DND-41 (cell line): Measurements from ENCODE around the gene CD69.

ENCODE experiments used
- ATAC-seq: fragments of 200-7000 bp; cut with Tn5 transposase; 3 replicates; pipeline ENCODE4 v1.9.1; 2021; ENCODE audit warnings: low read depth; ENCODE audit not compliant: insufficient read depth
- DNase-seq: peaks from one replicate; pipeline ENCODE4 v3.0.0-alpha.2; 2020
- H2AFZ ChIP-seq: 2 replicates; pipeline ENCODE4 v1.6.0; 2012; ENCODE audit warnings: low read depth, low read length
- H3K27ac ChIP-seq: 2 replicates; pipeline ENCODE4 v1.5.1; 2012; ENCODE audit warnings: low read length, inconsistent platforms
- H3K27me3 ChIP-seq: fragments of 200-600 bp; sonication (generic); 2 replicates; pipeline ENCODE4 v1.6.0; 2012; ENCODE audit warnings: low read length, mild to moderate bottlenecking, inconsistent platforms; ENCODE audit not compliant: insufficient read depth, poor library complexity
- H3K36me3 ChIP-seq: 2 replicates; pipeline ENCODE4 v1.5.1; 2012; ENCODE audit warnings: low read length, inconsistent platforms; ENCODE audit not compliant: insufficient read depth
- H3K4me1 ChIP-seq: 2 replicates; pipeline ENCODE4 v1.5.1; 2012; ENCODE audit warnings: mild to moderate bottlenecking, low read length; ENCODE audit not compliant: insufficient read depth
- H3K4me2 ChIP-seq: 2 replicates; pipeline ENCODE4 v1.6.0; 2012; ENCODE audit warnings: mild to moderate bottlenecking, moderate library complexity, low read length, inconsistent platforms; ENCODE audit not compliant: insufficient read depth
- H3K4me3 ChIP-seq, 2 experiments: fragments of 200-600 bp in 1 of 2; shearing (Covaris generic) in 1 of 2; 2 replicates each; pipeline ENCODE4 v1.5.1; 2012 to 2016; ENCODE audit warnings: inconsistent platforms in 2 of 2, low read length in 2 of 2, mild to moderate bottlenecking in 2 of 2, low read depth in 1 of 2, moderate library complexity in 1 of 2
- H3K79me2 ChIP-seq: 2 replicates; pipeline ENCODE4 v1.6.0; 2012; ENCODE audit warnings: low read length, inconsistent platforms; ENCODE audit not compliant: insufficient read depth
- H3K9ac ChIP-seq: 2 replicates; pipeline ENCODE4 v1.6.0; 2012; ENCODE audit warnings: low read depth, mild to moderate bottlenecking, inconsistent platforms, low read length, moderate library complexity
- H3K9me3 ChIP-seq: 2 replicates; pipeline ENCODE4 v1.5.1; 2012; ENCODE audit warnings: low read length, moderate library complexity, mild to moderate bottlenecking, inconsistent platforms; ENCODE audit not compliant: insufficient read depth, severe bottlenecking
- H4K20me1 ChIP-seq: 2 replicates; pipeline ENCODE4 v1.6.0; 2012; ENCODE audit warnings: low read length; ENCODE audit not compliant: insufficient read depth
- EZH2 ChIP-seq: IDR thresholded peaks from 3 replicates; pipeline ENCODE4 v1.6.1; 2012; ENCODE audit warnings: borderline replicate concordance, low read depth, mild to moderate bottlenecking, moderate library complexity, low read length, inconsistent platforms; ENCODE audit not compliant: severe bottlenecking
- TF ChIP-seq, protein P1 (sequence below): IDR thresholded peaks from 2 replicates; pipeline ENCODE4 v1.5.1; 2012; ENCODE audit warnings: borderline replicate concordance, low read length, moderate library complexity, mild to moderate bottlenecking; ENCODE audit not compliant: poor library complexity, severe bottlenecking; ENCODE audit errors: extremely low read depth

The CD69 gene

DNA sequence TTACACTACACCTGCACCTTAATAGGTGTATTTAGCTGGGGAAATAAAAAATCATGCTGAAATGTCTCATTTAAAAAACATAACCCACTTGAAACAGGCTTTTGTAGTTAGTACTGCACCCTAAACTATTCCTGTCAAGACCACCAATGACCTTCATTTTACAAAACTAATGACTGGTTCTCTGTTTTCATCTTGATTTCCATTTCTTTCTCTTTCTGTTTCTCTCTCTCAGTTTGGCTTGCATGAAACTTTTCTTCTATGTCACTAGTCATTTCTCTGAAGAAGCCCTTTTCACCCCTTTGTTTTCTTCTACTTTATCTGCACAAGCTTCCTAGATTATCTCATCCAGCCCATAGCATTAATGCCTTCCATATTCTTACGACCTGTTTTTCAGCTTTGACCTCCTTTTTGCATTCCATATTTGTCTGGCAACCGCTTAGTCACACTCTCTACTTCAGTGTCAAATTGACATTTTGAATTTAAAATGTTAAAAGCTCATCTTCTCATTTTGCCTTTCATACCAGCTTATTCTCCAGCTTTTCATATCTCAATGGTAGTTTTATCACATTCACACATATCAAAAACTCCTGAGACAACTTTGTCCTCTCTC lies 33.9 kb upstream of the CD69 start:
- H3K4me3 ChIP-seq = no peak overlapping the region
- DNase-seq = no peak
- H3K4me2 ChIP-seq = no peak overlapping the region
- no peaks in the 10 kb centered on the region for H4K20me1 ChIP-seq
- peaks cover 26% of the 10 kb centered on the region for H3K4me1 ChIP-seq
- no peak for TF ChIP-seq EZH2
- TF ChIP-seq, protein P1, sequence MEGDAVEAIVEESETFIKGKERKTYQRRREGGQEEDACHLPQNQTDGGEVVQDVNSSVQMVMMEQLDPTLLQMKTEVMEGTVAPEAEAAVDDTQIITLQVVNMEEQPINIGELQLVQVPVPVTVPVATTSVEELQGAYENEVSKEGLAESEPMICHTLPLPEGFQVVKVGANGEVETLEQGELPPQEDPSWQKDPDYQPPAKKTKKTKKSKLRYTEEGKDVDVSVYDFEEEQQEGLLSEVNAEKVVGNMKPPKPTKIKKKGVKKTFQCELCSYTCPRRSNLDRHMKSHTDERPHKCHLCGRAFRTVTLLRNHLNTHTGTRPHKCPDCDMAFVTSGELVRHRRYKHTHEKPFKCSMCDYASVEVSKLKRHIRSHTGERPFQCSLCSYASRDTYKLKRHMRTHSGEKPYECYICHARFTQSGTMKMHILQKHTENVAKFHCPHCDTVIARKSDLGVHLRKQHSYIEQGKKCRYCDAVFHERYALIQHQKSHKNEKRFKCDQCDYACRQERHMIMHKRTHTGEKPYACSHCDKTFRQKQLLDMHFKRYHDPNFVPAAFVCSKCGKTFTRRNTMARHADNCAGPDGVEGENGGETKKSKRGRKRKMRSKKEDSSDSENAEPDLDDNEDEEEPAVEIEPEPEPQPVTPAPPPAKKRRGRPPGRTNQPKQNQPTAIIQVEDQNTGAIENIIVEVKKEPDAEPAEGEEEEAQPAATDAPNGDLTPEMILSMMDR = no peak
- no peak overlapping the region for H3K9ac ChIP-seq
- no peaks in the 10 kb centered on the region for H3K79me2 ChIP-seq
- no peak overlapping the region for H3K27ac ChIP-seq
- ATAC-seq = no peak
- H3K36me3 ChIP-seq = no peaks in the 10 kb centered on the region
- H2AFZ ChIP-seq = no peak overlapping the region; the same call in 1 of the 2 replicates
- H3K9me3 ChIP-seq = no peaks in the 10 kb centered on the region
- no peaks in the 10 kb centered on the region for H3K27me3 ChIP-seq

- no peaks in the 10 kb centered on the region for H4K20me1 ChIP-seq
- no peak overlapping the region for H3K9ac ChIP-seq
- H3K27me3 ChIP-seq = no peaks in the 10 kb centered on the region
- no peaks in the 10 kb centered on the region for H3K36me3 ChIP-seq
- no peaks in the 10 kb centered on the region for H3K9me3 ChIP-seq
- ATAC-seq (no peak), DNase-seq (no peak)
- peaks cover 26% of the 10 kb centered on the region for H3K4me1 ChIP-seq
- no peak overlapping the region; the same call in 1 of the 2 replicates for H2AFZ ChIP-seq
- H3K79me2 ChIP-seq = no peaks in the 10 kb centered on the region
- H3K4me3 ChIP-seq = no peak overlapping the region
- H3K27ac ChIP-seq = no peak overlapping the region
- TF ChIP-seq, protein P1 = no peak
- no peak for TF ChIP-seq EZH2
- no peak overlapping the region for H3K4me2 ChIP-seq
Measured at GRCh38 chr12:9793779-9794395, 33.2 kb upstream of the CD69 start.

GRCh38 chr12:9792961-9793617 lies 32.4 kb upstream of the CD69 start:
- Histone ChIP-seq H3K4me3 (no peak overlapping the region), H3K27me3 (no peaks in the 10 kb centered on the region), H3K9ac (no peak overlapping the region), H3K9me3 (no peaks in the 10 kb centered on the region), H3K4me1 (peaks cover 24% of the 10 kb centered on the region), H3K79me2 (no peaks in the 10 kb centered on the region), H2AFZ (no peak overlapping the region), H3K4me2 (no peak overlapping the region), H3K27ac (no peak overlapping the region), H4K20me1 (no peaks in the 10 kb centered on the region), H3K36me3 (no peaks in the 10 kb centered on the region)
- DNase-seq = no peak
- no peak for TF ChIP-seq EZH2
- TF ChIP-seq, protein P1 = no peak
- ATAC-seq = no peak
